Body of pancreas (tissue), 4 donors: ENCODE results near the gene FAM200A.

Experiments used
- POLR2A ChIP-seq, 3 donors: fragments of 450-650 bp; IDR thresholded peaks; one replicate each; pipeline ENCODE4 v1.6.1; 2016; ENCODE audit warnings: antibody characterized with exemption in 3 of 3, mild to moderate bottlenecking in 2 of 3
- TF ChIP-seq, protein P1 (sequence below), 7 experiments: fragments of 450-650 bp in 4 of 7; fragments of 200-600 bp in 3 of 7; sonication (generic) in 3 of 7; IDR thresholded peaks; one replicate each; pipeline ENCODE4 v1.5.1; 2016 to 2019; ENCODE audit warnings: antibody characterized with exemption in 7 of 7

DNA sequence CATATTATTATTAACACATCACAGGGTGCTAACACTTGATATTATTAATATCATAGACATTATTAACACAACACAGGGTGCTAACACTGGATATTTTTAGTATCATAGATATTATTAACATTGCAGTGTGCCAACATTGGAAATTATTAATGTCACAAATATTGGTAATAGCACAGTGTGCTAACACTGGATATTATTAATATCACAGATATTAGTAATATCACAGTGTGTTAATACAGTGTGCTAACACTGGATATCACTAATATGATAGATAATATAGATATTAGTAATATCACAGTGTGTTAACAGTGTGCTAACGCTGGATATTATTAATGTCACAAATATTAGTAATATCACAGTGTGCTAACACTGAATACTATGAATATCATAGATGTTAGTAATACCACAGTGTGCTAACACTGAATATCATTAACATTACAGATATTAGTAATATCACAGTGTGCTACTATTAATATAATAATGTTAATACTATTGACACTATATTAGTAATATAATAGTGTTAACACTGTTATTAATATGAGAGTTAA is 44.6 kb upstream of the FAM200A start:
- TF ChIP-seq POLR2A (IDR thresholded peaks at IDR 0.05) = no peak
- TF ChIP-seq, protein P1, sequence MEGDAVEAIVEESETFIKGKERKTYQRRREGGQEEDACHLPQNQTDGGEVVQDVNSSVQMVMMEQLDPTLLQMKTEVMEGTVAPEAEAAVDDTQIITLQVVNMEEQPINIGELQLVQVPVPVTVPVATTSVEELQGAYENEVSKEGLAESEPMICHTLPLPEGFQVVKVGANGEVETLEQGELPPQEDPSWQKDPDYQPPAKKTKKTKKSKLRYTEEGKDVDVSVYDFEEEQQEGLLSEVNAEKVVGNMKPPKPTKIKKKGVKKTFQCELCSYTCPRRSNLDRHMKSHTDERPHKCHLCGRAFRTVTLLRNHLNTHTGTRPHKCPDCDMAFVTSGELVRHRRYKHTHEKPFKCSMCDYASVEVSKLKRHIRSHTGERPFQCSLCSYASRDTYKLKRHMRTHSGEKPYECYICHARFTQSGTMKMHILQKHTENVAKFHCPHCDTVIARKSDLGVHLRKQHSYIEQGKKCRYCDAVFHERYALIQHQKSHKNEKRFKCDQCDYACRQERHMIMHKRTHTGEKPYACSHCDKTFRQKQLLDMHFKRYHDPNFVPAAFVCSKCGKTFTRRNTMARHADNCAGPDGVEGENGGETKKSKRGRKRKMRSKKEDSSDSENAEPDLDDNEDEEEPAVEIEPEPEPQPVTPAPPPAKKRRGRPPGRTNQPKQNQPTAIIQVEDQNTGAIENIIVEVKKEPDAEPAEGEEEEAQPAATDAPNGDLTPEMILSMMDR (IDR thresholded peaks at IDR 0.05) = no peak
